WTC11 (cell line): ENCODE results near the gene DCAF17. TPM values are rescaled to one million over a fixed set of nuclear protein-coding genes. Genes with fewer than 3 reads are reported as not detected.

Experiments used
- ATAC-seq: fragments of 200-7000 bp; cut with Tn5 transposase; 2 replicates; pipeline ENCODE4 v1.10.0; 2021; ENCODE audit warnings: mild to moderate bottlenecking, moderate library complexity
- CTCF ChIA-PET: fragments of 300-600 bp; sonication (Branson Sonifier 250); formaldehyde crosslinking; loops from one replicate; lab custom pipeline; 2021; ENCODE audit warnings: antibody characterized with exemption; lab: Charles Lee
- POLR2A ChIA-PET: fragments of 350-600 bp; sonication (Branson Sonifier 250); formaldehyde crosslinking; loops from one replicate; lab custom pipeline; 2021; ENCODE audit warnings: antibody characterized with exemption; lab: Charles Lee
- DNase-seq: peaks from one replicate; pipeline ENCODE4 v3.0.0; 2021; ENCODE audit warnings: low spot score
- H3K27ac Mint-ChIP-seq: 2 replicates; pipeline ENCODE4 v1.8.0; 2021; ENCODE audit warnings: mixed read lengths
- H3K27me3 Mint-ChIP-seq: 2 replicates; pipeline ENCODE4 v1.8.0; 2021; ENCODE audit warnings: low read depth, mild to moderate bottlenecking, moderate library complexity, mixed read lengths
- H3K36me3 Mint-ChIP-seq: 2 replicates; pipeline ENCODE4 v1.8.0; 2021; ENCODE audit warnings: mixed read lengths
- H3K4me1 Mint-ChIP-seq: 2 replicates; pipeline ENCODE4 v1.8.0; 2022; ENCODE audit warnings: mixed read lengths
- H3K4me3 Mint-ChIP-seq: 2 replicates; pipeline ENCODE4 v1.8.0; 2021; ENCODE audit warnings: mild to moderate bottlenecking, moderate library complexity, mixed read lengths
- H3K9me3 Mint-ChIP-seq: 2 replicates; pipeline ENCODE4 v1.8.0; 2021; ENCODE audit warnings: mixed read lengths
- CREM ChIP-seq: sonication (generic); formaldehyde crosslinking; IDR thresholded peaks from 2 replicates; pipeline ENCODE4 v1.8.1; 2022; ENCODE audit warnings: mild to moderate bottlenecking, missing genetic modification reagents, moderate library complexity
- EMX1 ChIP-seq: fragments of 250-450 bp; sonication (Bioruptor Pico); IDR thresholded peaks from 2 replicates; pipeline ENCODE4 v1.8.0; 2021; ENCODE audit warnings: mild to moderate bottlenecking
- FOXJ3 ChIP-seq: sonication (generic); formaldehyde crosslinking; IDR thresholded peaks from 2 replicates; pipeline ENCODE4 v1.9.0; 2021; ENCODE audit warnings: missing genetic modification reagents, mild to moderate bottlenecking, borderline replicate concordance
- HMGA2 ChIP-seq: fragments of 250-450 bp; sonication (Bioruptor Pico); IDR thresholded peaks from 2 replicates; pipeline ENCODE4 v1.4.0; 2021; ENCODE audit warnings: mild to moderate bottlenecking, moderate library complexity
- JAZF1 ChIP-seq: fragments of 250-450 bp; sonication (Bioruptor Pico); IDR thresholded peaks from 2 replicates; pipeline ENCODE4 v1.9.0; 2021; ENCODE audit warnings: moderate library complexity, mild to moderate bottlenecking, inconsistent platforms
- MYBL2 ChIP-seq: sonication (generic); formaldehyde crosslinking; IDR thresholded peaks from 2 replicates; pipeline ENCODE4 v1.8.1; 2023; ENCODE audit warnings: mild to moderate bottlenecking, moderate library complexity, missing genetic modification reagents
- NFATC4 ChIP-seq: fragments of 250-450 bp; sonication (Bioruptor Pico); IDR thresholded peaks from 2 replicates; pipeline ENCODE4 v1.9.0; 2021; ENCODE audit warnings: mild to moderate bottlenecking
- OVOL2 ChIP-seq: fragments of 250-450 bp; sonication (Bioruptor Pico); IDR thresholded peaks from 2 replicates; pipeline ENCODE4 v1.9.0; 2021; ENCODE audit warnings: mild to moderate bottlenecking, borderline replicate concordance
- PRRX2 ChIP-seq: fragments of 250-450 bp; sonication (Bioruptor Pico); IDR thresholded peaks from 2 replicates; pipeline ENCODE4 v1.8.0; 2021; ENCODE audit warnings: mild to moderate bottlenecking
- SP1 ChIP-seq: sonication (generic); formaldehyde crosslinking; conservative IDR thresholded peaks from 2 replicates; pipeline ENCODE4 v1.8.1; 2022; ENCODE audit warnings: missing genetic modification reagents
- TCF7 ChIP-seq: sonication (generic); formaldehyde crosslinking; IDR thresholded peaks from 2 replicates; pipeline ENCODE4 v1.8.0; 2022; ENCODE audit warnings: mild to moderate bottlenecking, low read depth, missing genetic modification reagents, moderate library complexity
- ZNF121 ChIP-seq: sonication (generic); formaldehyde crosslinking; IDR thresholded peaks from 2 replicates; pipeline ENCODE4 v1.8.0; 2023; ENCODE audit warnings: missing genetic modification reagents
- ZNF219 ChIP-seq: sonication (generic); formaldehyde crosslinking; IDR thresholded peaks from 2 replicates; pipeline ENCODE4 v1.8.0; 2023; ENCODE audit warnings: missing genetic modification reagents, mild to moderate bottlenecking, borderline replicate concordance
- ZNF232 ChIP-seq: sonication (generic); formaldehyde crosslinking; IDR thresholded peaks from 2 replicates; pipeline ENCODE4 v1.8.0; 2022; ENCODE audit warnings: mild to moderate bottlenecking, missing genetic modification reagents
- ZNF671 ChIP-seq: fragments of 250-450 bp; sonication (Bioruptor Pico); IDR thresholded peaks from 2 replicates; pipeline ENCODE4 v1.8.0; 2021; ENCODE audit warnings: mild to moderate bottlenecking
- total RNA-seq: library from RNA; stranded (reverse); gene quantifications from 3 replicates; pipeline ENCODE4 v1.2.3, GENCODE V29; 2021
- TF ChIP-seq, protein P1 (sequence below): fragments of 250-450 bp; sonication (Bioruptor Pico); IDR thresholded peaks from 2 replicates; pipeline ENCODE4 v1.9.0; 2021; ENCODE audit warnings: moderate library complexity, mild to moderate bottlenecking, inconsistent platforms, borderline replicate concordance
- TF ChIP-seq, protein P2 (sequence below): sonication (generic); formaldehyde crosslinking; IDR thresholded peaks from 2 replicates; pipeline ENCODE4 v1.8.0; 2022; ENCODE audit warnings: mild to moderate bottlenecking, missing genetic modification reagents
- TF ChIP-seq, protein P3 (sequence below): fragments of 250-450 bp; sonication (Bioruptor Pico); IDR thresholded peaks from 2 replicates; pipeline ENCODE4 v2.1.2; 2022; ENCODE audit warnings: mild to moderate bottlenecking, moderate library complexity
- TF ChIP-seq, protein P4 (sequence below): fragments of 250-450 bp; sonication (Bioruptor Pico); IDR thresholded peaks from 2 replicates; pipeline ENCODE4 v1.9.0; 2021; ENCODE audit warnings: mild to moderate bottlenecking, borderline replicate concordance
- TF ChIP-seq, protein P5 (sequence below): sonication (generic); formaldehyde crosslinking; IDR thresholded peaks from 2 replicates; pipeline ENCODE4 v1.8.1; 2023; ENCODE audit warnings: mild to moderate bottlenecking, missing genetic modification reagents, moderate library complexity

DCAF17 gene
- total RNA-seq, 1 experiment from 2014 or later: 27.2 TPM

DNA sequence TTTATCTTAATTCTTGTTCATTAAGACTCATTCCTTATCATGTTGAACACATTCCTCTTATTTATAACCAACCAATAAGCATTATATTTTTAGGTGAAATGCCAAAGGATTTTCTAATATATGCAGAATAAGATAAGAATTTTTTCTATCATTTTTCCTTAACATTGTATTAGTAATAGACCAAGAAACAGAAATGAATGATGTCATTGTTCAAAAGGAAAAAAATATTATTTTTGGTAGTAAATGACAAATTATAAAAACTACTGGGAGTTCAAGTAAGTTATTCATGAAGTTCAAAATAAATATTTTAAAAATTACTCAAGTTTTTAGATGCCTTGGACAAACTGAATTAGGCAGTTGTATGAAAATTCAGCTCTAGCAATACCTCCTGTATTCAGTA lies 25.5 kb downstream of the DCAF17 start:
- ChIA-PET CTCF (no interaction called here), POLR2A (no interaction called here)
- H3K27ac Mint-ChIP-seq: no peak overlapping the region
- H3K9me3 Mint-ChIP-seq: peaks cover 12% of the 10 kb centered on the region
- no peak overlapping the region for H3K4me3 Mint-ChIP-seq
- H3K36me3 Mint-ChIP-seq: peaks cover 49% of the 10 kb centered on the region
- DNase-seq (no peak), ATAC-seq (no peak)
- no peaks in the 10 kb centered on the region for H3K27me3 Mint-ChIP-seq
- TF ChIP-seq, protein P1, sequence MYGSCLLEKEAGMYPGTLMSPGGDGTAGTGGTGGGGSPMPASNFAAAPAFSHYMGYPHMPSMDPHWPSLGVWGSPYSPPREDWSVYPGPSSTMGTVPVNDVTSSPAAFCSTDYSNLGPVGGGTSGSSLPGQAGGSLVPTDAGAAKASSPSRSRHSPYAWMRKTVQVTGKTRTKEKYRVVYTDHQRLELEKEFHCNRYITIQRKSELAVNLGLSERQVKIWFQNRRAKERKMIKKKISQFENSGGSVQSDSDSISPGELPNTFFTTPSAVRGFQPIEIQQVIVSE (CRISPR knock-in tag): no peak
- TF ChIP-seq SP1 (CRISPR knock-in tag) (no peak), PRRX2 (CRISPR knock-in tag) (no peak)
- peaks cover 7% of the 10 kb centered on the region for H3K4me1 Mint-ChIP-seq

DNA sequence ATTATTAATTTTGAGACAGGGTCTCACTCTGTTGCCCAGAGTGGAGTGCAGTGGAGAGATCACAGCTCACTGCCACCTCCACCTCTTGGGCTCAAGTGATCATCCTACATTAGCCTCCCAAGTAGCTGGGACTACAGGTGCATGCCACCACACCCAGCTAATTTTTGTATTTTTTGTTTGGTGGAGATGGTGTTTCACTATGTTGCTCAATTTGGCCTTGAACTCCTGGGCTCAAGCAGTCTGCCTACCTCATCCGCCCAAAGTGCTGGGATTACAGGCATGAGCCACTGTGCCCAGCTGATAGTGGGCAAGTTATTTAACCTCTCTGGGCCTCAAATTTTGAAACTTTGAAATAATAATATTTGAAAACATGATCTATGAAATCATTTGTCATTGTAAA lies 26.5 kb downstream of the DCAF17 start:
- peaks cover 42% of the 10 kb centered on the region for H3K36me3 Mint-ChIP-seq
- CTCF ChIA-PET: no interaction called here

DNA sequence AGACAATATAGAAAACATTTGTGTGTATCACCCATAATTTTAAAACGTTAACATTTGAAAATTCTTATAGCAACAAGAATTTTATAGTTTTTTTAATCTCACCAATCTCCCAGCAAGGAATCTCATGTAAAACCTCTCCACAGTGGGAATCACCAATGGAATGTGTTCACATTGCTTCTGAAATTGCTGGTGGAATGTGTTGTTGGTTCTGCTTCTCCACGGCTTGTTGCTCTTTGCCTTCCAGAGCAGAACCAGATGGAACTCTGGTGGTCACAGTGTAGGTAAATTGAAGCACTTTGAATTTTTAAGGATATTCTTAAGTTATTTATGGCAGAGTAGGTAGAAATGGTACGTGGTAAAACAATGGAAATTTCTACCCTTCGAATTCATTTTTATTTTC lies 35.1 kb downstream of the DCAF17 start:
- CTCF ChIA-PET: no interaction called here
- POLR2A ChIA-PET: no interaction called here
- TF ChIP-seq ZNF121 (no peak), ZNF219 (CRISPR knock-in tag) (no peak), ZNF671 (CRISPR knock-in tag) (no peak), EMX1 (CRISPR knock-in tag) (no peak), JAZF1 (CRISPR knock-in tag) (no peak), MYBL2 (CRISPR knock-in tag) (no peak), TCF7 (CRISPR knock-in tag) (no peak), HMGA2 (CRISPR knock-in tag) (no peak), ZNF232 (no peak), OVOL2 (CRISPR knock-in tag) (no peak)
- TF ChIP-seq, protein P2, sequence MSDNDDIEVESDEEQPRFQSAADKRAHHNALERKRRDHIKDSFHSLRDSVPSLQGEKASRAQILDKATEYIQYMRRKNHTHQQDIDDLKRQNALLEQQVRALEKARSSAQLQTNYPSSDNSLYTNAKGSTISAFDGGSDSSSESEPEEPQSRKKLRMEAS (CRISPR knock-in tag): no peak
- TF ChIP-seq, protein P3, sequence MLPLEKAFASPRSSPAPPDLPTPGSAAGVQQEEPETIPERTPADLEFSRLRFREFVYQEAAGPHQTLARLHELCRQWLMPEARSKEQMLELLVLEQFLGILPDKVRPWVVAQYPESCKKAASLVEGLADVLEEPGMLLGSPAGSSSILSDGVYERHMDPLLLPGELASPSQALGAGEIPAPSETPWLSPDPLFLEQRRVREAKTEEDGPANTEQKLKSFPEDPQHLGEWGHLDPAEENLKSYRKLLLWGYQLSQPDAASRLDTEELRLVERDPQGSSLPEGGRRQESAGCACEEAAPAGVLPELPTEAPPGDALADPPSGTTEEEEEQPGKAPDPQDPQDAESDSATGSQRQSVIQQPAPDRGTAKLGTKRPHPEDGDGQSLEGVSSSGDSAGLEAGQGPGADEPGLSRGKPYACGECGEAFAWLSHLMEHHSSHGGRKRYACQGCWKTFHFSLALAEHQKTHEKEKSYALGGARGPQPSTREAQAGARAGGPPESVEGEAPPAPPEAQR (CRISPR knock-in tag): no peak
- TF ChIP-seq, protein P4, sequence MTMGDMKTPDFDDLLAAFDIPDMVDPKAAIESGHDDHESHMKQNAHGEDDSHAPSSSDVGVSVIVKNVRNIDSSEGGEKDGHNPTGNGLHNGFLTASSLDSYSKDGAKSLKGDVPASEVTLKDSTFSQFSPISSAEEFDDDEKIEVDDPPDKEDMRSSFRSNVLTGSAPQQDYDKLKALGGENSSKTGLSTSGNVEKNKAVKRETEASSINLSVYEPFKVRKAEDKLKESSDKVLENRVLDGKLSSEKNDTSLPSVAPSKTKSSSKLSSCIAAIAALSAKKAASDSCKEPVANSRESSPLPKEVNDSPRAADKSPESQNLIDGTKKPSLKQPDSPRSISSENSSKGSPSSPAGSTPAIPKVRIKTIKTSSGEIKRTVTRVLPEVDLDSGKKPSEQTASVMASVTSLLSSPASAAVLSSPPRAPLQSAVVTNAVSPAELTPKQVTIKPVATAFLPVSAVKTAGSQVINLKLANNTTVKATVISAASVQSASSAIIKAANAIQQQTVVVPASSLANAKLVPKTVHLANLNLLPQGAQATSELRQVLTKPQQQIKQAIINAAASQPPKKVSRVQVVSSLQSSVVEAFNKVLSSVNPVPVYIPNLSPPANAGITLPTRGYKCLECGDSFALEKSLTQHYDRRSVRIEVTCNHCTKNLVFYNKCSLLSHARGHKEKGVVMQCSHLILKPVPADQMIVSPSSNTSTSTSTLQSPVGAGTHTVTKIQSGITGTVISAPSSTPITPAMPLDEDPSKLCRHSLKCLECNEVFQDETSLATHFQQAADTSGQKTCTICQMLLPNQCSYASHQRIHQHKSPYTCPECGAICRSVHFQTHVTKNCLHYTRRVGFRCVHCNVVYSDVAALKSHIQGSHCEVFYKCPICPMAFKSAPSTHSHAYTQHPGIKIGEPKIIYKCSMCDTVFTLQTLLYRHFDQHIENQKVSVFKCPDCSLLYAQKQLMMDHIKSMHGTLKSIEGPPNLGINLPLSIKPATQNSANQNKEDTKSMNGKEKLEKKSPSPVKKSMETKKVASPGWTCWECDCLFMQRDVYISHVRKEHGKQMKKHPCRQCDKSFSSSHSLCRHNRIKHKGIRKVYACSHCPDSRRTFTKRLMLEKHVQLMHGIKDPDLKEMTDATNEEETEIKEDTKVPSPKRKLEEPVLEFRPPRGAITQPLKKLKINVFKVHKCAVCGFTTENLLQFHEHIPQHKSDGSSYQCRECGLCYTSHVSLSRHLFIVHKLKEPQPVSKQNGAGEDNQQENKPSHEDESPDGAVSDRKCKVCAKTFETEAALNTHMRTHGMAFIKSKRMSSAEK (CRISPR knock-in tag): no peak
- TF ChIP-seq, protein P5, sequence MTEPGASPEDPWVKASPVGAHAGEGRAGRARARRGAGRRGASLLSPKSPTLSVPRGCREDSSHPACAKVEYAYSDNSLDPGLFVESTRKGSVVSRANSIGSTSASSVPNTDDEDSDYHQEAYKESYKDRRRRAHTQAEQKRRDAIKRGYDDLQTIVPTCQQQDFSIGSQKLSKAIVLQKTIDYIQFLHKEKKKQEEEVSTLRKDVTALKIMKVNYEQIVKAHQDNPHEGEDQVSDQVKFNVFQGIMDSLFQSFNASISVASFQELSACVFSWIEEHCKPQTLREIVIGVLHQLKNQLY (CRISPR knock-in tag): no peak

More for the DNA sequence above, 26.5 kb downstream of the DCAF17 start:
- no peaks in the 10 kb centered on the region for H3K27me3 Mint-ChIP-seq
- H3K27ac Mint-ChIP-seq: no peak overlapping the region
- TF ChIP-seq FOXJ3 (CRISPR knock-in tag) (no peak), NFATC4 (CRISPR knock-in tag) (no peak), TCF7 (CRISPR knock-in tag) (no peak), CREM (CRISPR knock-in tag) (no peak)
- TF ChIP-seq, protein P4 (CRISPR knock-in tag): no peak
- TF ChIP-seq, all 79 proteins: peak for 0
- Mint-ChIP-seq H3K4me1 (peaks cover 7% of the 10 kb centered on the region), H3K4me3 (no peak overlapping the region), H3K9me3 (peaks cover 8% of the 10 kb centered on the region)
- ATAC-seq: no peak
- POLR2A ChIA-PET: no interaction called here
- no peak for DNase-seq

More for the DNA sequence above, 35.1 kb downstream of the DCAF17 start:
- Mint-ChIP-seq H3K9me3 (no peaks in the 10 kb centered on the region), H3K27ac (no peak overlapping the region), H3K36me3 (peaks cover 37% of the 10 kb centered on the region), H3K4me3 (no peak overlapping the region), H3K4me1 (no peaks in the 10 kb centered on the region), H3K27me3 (no peaks in the 10 kb centered on the region)
- DNase-seq (no peak), ATAC-seq (no peak)
